ENCODE measurements around the gene C11orf87. TPM values are rescaled to one million over a fixed set of nuclear protein-coding genes. Genes with fewer than 3 reads are reported as not detected.

Gene C11orf87
- total and polyA plus RNA-seq, 2 of the 4 experiments (the other 2 are of a cell fraction), result under 0.01 to 0.24 TPM

- H4K5ac ChIP-seq (ENCODE audit: low read depth, low read length), result no peak overlapping the region
- in situ Hi-C loops (cut with MboI; ENCODE audit: low sequenced_read_pairs) (no loop called here), dilution Hi-C loops (cut with HindIII; ENCODE audit: low sequenced_read_pairs, unreplicated experiment) (no loop called here), intact Hi-C loops (cut with micrococcal nuclease) (loop anchor here (10.0 kb wide), 1 partner anchor 551 kb away; no protein-coding TSS in a partner anchor)
- H2AFZ ChIP-seq (replicated peaks; ENCODE audit: low read length, poor library complexity), result no peak overlapping the region
- H2BK15ac ChIP-seq (ENCODE audit: low read depth, low read length), result no peak overlapping the region
- no peak overlapping the region for H3K14ac ChIP-seq (replicated peaks; ENCODE audit: low read depth, low read length)
- TF ChIP-seq RCOR1 (IDR thresholded peaks at IDR 0.05; ENCODE audit: insufficient replicate concordance, low read length) (no peak), SMC3 (IDR thresholded peaks at IDR 0.05; ENCODE audit: low read depth, low read length) (no peak), FOS (IDR thresholded peaks at IDR 0.05; ENCODE audit: low read depth, low read length) (no peak), BHLHE40 (IDR thresholded peaks at IDR 0.05; ENCODE audit: low read depth, low read length) (no peak), CHD1 (IDR thresholded peaks at IDR 0.05; ENCODE audit: low read depth, low read length) (no peak), CEBPB (IDR thresholded peaks at IDR 0.05; ENCODE audit: low read depth, low read length) (no peak)
- no peak overlapping the region for H4K91ac ChIP-seq (ENCODE audit: insufficient read depth, low read depth, low read length)
- no peak overlapping the region for H2AK9ac ChIP-seq (replicated peaks; ENCODE audit: low read depth, low read length, poor library complexity)
- H2BK5ac ChIP-seq (ENCODE audit: low read depth, low read length, poor library complexity, severe bottlenecking), result no peak overlapping the region
- peaks cover 4% of the 10 kb centered on the region for H3K4me1 ChIP-seq (ENCODE audit: control insufficient read depth, insufficient read depth, low read length)
- H4K8ac ChIP-seq (ENCODE audit: low read depth in 2 of 2, low read length in 2 of 2), result no peak overlapping the region
- H2AK5ac ChIP-seq (ENCODE audit: low read depth, low read length), result no peak overlapping the region
- no peaks in the 10 kb centered on the region for H3K36me3 ChIP-seq (ENCODE audit: control insufficient read depth, insufficient read depth, low read length)
- H2BK120ac ChIP-seq (ENCODE audit: low read depth, low read length), result no peak overlapping the region
- WGBS, 2 experiments (ENCODE audit: extremely low coverage in 2 of 2, insufficient read length in 1 of 2), result no CpG with 5 or more reads among the region's 2 CpGs
- no peak overlapping the region for H3K4me2 ChIP-seq (ENCODE audit: low read depth, low read length)
- no peak overlapping the region for H3K56ac ChIP-seq (ENCODE audit: extremely low read depth, insufficient read depth, low read length)
- ChIA-PET POLR2A (ENCODE audit: unreplicated experiment) (no interaction called here), CTCF (interaction anchor here (1.4 kb wide), 1 partner anchor 13 kb away, joined by 4 read pairs; no protein-coding TSS in a partner anchor)
- no peaks in the 10 kb centered on the region for H3K9me1 ChIP-seq (ENCODE audit: insufficient read depth, low read length)
- H4K20me1 ChIP-seq (ENCODE audit: insufficient read depth, low read length), result no peaks in the 10 kb centered on the region
- peaks cover 11% of the 10 kb centered on the region; the same call in 1 of the 2 replicates for H3K27me3 ChIP-seq (ENCODE audit: control insufficient read depth, insufficient read depth, low read length)
- H3K18ac ChIP-seq (ENCODE audit: low read depth, low read length), result no peak overlapping the region
- H3K9ac ChIP-seq (ENCODE audit: low read depth, low read length), result no peak overlapping the region
- H3K9me3 ChIP-seq (ENCODE audit: control insufficient read depth, insufficient read depth, low read length), result no peaks in the 10 kb centered on the region
- BruUV-seq (replicated peaks), result no TSS peak
- no peak overlapping the region for H3K4ac ChIP-seq (ENCODE audit: low read depth, low read length)
- no peak overlapping the region for H2BK20ac ChIP-seq (ENCODE audit: low read depth, low read length)
- no peak overlapping the region for H3K23ac ChIP-seq (ENCODE audit: low read depth, low read length)
- no peak overlapping the region for H3K27ac ChIP-seq (ENCODE audit: insufficient read depth, low read length)
- DNase-seq (no peak), ATAC-seq (ENCODE audit: low read depth) (no peak)
- H3K4me3 ChIP-seq (ENCODE audit: insufficient read depth, low read depth, low read length), result no peak overlapping the region
- no peaks in the 10 kb centered on the region for H3K79me1 ChIP-seq (ENCODE audit: low read depth in 1 of 2, low read length in 2 of 2)
Measured at GRCh38 chr11:109425554-109425953, 3.6 kb downstream of the C11orf87 start.

Measured in IMR-90 (cell line).